ENCODE measurements around the gene U2AF2.

- TF ChIP-seq CTCF (conservative IDR thresholded peaks at IDR 0.05; ENCODE audit: low read depth, low read length) (no peak), POLR2A (IDR thresholded peaks at IDR 0.05; ENCODE audit: low read depth, low read length) (no peak), RAD21 (IDR thresholded peaks at IDR 0.05; ENCODE audit: low read length) (no peak), SMC3 (IDR thresholded peaks at IDR 0.05; ENCODE audit: low read depth, low read length) (no peak), FOS (IDR thresholded peaks at IDR 0.05; ENCODE audit: low read depth, low read length) (no peak), CHD1 (IDR thresholded peaks at IDR 0.05; ENCODE audit: low read depth, low read length) (no peak), USF2 (IDR thresholded peaks at IDR 0.05; ENCODE audit: low read depth, low read length) (no peak), MAFK (IDR thresholded peaks at IDR 0.05; ENCODE audit: low read depth, low read length) (no peak), RFX5 (IDR thresholded peaks at IDR 0.05; ENCODE audit: low read depth, low read length) (no peak), RCOR1 (IDR thresholded peaks at IDR 0.05; ENCODE audit: insufficient replicate concordance, low read length) (no peak), CEBPB (IDR thresholded peaks at IDR 0.05; ENCODE audit: low read depth, low read length) (no peak), NFE2L2 (IDR thresholded peaks at IDR 0.05; ENCODE audit: low read depth, low read length) (no peak), BHLHE40 (IDR thresholded peaks at IDR 0.05; ENCODE audit: low read depth, low read length) (no peak)
These were observed 4.1 kb downstream of the U2AF2 start for GRCh38 chr19:55658846-55659459.
